ENCODE results near the gene PCDHGA7. TPM values are rescaled to one million over a fixed set of nuclear protein-coding genes. Genes with fewer than 3 reads are reported as not detected.
"Not testable (repeated sequence)": the region's sequence is repeated elsewhere in the genome, so short reads cannot be mapped to it uniquely, and the experiment has no call there.

PCDHGA7 gene
- total RNA-seq, 1 donor from 2014 or later, result 0.31 TPM

GRCh38 chr5:141371572-141372475 lies 10.7 kb upstream of the PCDHGA7 start:
- Mint-ChIP-seq H3K4me3 (no peak overlapping the region), H3K4me1 (ENCODE audit: unreplicated experiment) (no peaks in the 10 kb centered on the region), H3K9me3 (peaks cover 4% of the 10 kb centered on the region), H3K36me3 (peaks cover 3% of the 10 kb centered on the region), H3K27me3 (no peaks in the 10 kb centered on the region), H3K27ac (no peak overlapping the region)
- no peak for DNase-seq (ENCODE audit: extremely low spot score, unreplicated experiment)
- no peak for TF ChIP-seq CTCF (conservative IDR thresholded peaks at IDR 0.05)

- Mint-ChIP-seq H3K27me3 (no peaks in the 10 kb centered on the region), H3K4me3 (no peak within 1 kb of the TSS), H3K27ac (no peak within 1 kb of the TSS), H3K36me3 (peaks cover 3% of the 10 kb centered on the region), H3K9me3 (peaks cover 4% of the 10 kb centered on the region), H3K4me1 (ENCODE audit: unreplicated experiment) (no peaks in the 10 kb centered on the region)
- no peak for DNase-seq (ENCODE audit: extremely low spot score, unreplicated experiment)
- TF ChIP-seq CTCF (conservative IDR thresholded peaks at IDR 0.05), result no peak
Measured at GRCh38 chr5:141373673-141374317, 8.7 kb upstream of the PCDHGA7 start, which contains the start of gene PCDHGA6. PCDHGA6 (plus strand) TSS chr5:141373891; CDS start chr5:141374084, 193 bp downstream.

- no peak overlapping the region for H3K27ac Mint-ChIP-seq
- DNase-seq (ENCODE audit: extremely low spot score, unreplicated experiment), result no peak
- H3K27me3 Mint-ChIP-seq, result no peaks in the 10 kb centered on the region
- no peaks in the 10 kb centered on the region for H3K4me1 Mint-ChIP-seq (ENCODE audit: unreplicated experiment)
- H3K9me3 Mint-ChIP-seq, result peaks cover 4% of the 10 kb centered on the region
- no peak for TF ChIP-seq CTCF (conservative IDR thresholded peaks at IDR 0.05)
- no peak overlapping the region for H3K4me3 Mint-ChIP-seq
- peaks cover 3% of the 10 kb centered on the region for H3K36me3 Mint-ChIP-seq
Measured at GRCh38 chr5:141374627-141375026, 7.9 kb upstream of the PCDHGA7 start.

- DNase-seq (ENCODE audit: extremely low spot score, unreplicated experiment); H3K27me3 Mint-ChIP-seq; H3K4me1 Mint-ChIP-seq (ENCODE audit: unreplicated experiment); H3K9me3 Mint-ChIP-seq; H3K27ac Mint-ChIP-seq; H3K36me3 Mint-ChIP-seq; H3K4me3 Mint-ChIP-seq: not testable (repeated sequence)
Measured at GRCh38 chr5:141375444-141376155, 6.9 kb upstream of the PCDHGA7 start.

GRCh38 chr5:141383345-141383744 lies 803 bp downstream of the PCDHGA7 start:
- Mint-ChIP-seq H3K4me1 (ENCODE audit: unreplicated experiment) (no peaks in the 10 kb centered on the region), H3K27ac (no peak overlapping the region), H3K9me3 (no peaks in the 10 kb centered on the region), H3K27me3 (no peaks in the 10 kb centered on the region), H3K4me3 (no peak overlapping the region), H3K36me3 (peaks cover 1% of the 10 kb centered on the region)
- TF ChIP-seq CTCF (conservative IDR thresholded peaks at IDR 0.05), result no peak
- DNase-seq (ENCODE audit: extremely low spot score, unreplicated experiment), result no peak

Data from type B pancreatic cell (in vitro differentiated cells).